Panc1 (cell line): Measurements from ENCODE around the gene RAB11FIP3. TPM values are rescaled to one million over a fixed set of nuclear protein-coding genes. Genes with fewer than 3 reads are reported as not detected.

Experiments used
- ATAC-seq: fragments of 200-7000 bp; cut with Tn5 transposase; 2 replicates; pipeline ENCODE4 v1.9.1; 2020; ENCODE audit warnings: mild to moderate bottlenecking, moderate library complexity
- BruUV-seq: library from RNA; stranded (reverse); fragments of 400-500 nt; replicated peaks from 2 replicates; lab custom pipeline; 2021; lab: Mats Ljungman, UMichigan
- CTCF ChIA-PET: fragments of 300-600 bp; sonication (Branson Sonifier 250); formaldehyde crosslinking; loops from one replicate; lab custom pipeline; 2022; ENCODE audit warnings: antibody characterized with exemption; lab: Charles Lee
- POLR2A ChIA-PET: fragments of 300-600 bp; sonication (Branson Sonifier 250); formaldehyde crosslinking; loops from one replicate; lab custom pipeline; 2022; ENCODE audit warnings: antibody characterized with exemption; lab: Charles Lee
- DNase-seq: peaks from one replicate; pipeline ENCODE4 v3.0.0-alpha.2; 2010; ENCODE audit warnings: low read depth, low spot score
- H3K27ac ChIP-seq: 2 replicates; pipeline ENCODE4 v1.5.1; 2011; ENCODE audit warnings: mild to moderate bottlenecking, low read length, inconsistent platforms
- H3K27me3 ChIP-seq: fragments of 200-500 bp; sonication (Bioruptor generic); 2 replicates; pipeline ENCODE4 v1.6.0; 2014; ENCODE audit warnings: low read length, inconsistent platforms; ENCODE audit not compliant: control insufficient read depth, insufficient read depth
- H3K36me3 ChIP-seq: fragments of 200-500 bp; sonication (Bioruptor generic); 2 replicates; pipeline ENCODE4 v1.5.1; 2014; ENCODE audit warnings: inconsistent platforms, mild to moderate bottlenecking, low read length, moderate library complexity; ENCODE audit not compliant: control insufficient read depth, insufficient read depth
- H3K4me1 ChIP-seq: 2 replicates; pipeline ENCODE4 v1.5.1; 2011; ENCODE audit warnings: inconsistent platforms, mild to moderate bottlenecking, low read length, moderate library complexity; ENCODE audit not compliant: control insufficient read depth, insufficient read depth
- H3K4me3 ChIP-seq, 2 experiments: 2 replicates each; pipeline ENCODE4 v1.5.1; 2011 to 2012; ENCODE audit warnings: low read depth in 2 of 2, low read length in 2 of 2, mild to moderate bottlenecking in 2 of 2, inconsistent platforms in 1 of 2, moderate library complexity in 1 of 2
- H3K9me3 ChIP-seq: fragments of 200-500 bp; sonication (Bioruptor generic); 2 replicates; pipeline ENCODE4 v1.5.1; 2014; ENCODE audit warnings: low read depth, mild to moderate bottlenecking, inconsistent platforms, low read length, moderate library complexity; ENCODE audit not compliant: control insufficient read depth, insufficient read depth
- CTCF ChIP-seq: fragments of 450-650 bp; IDR thresholded peaks from 2 replicates; pipeline ENCODE4 v1.5.1; 2017; ENCODE audit warnings: mild to moderate bottlenecking
- POLR2AphosphoS5 ChIP-seq: IDR thresholded peaks from 2 replicates; pipeline ENCODE4 v1.6.1; 2012; ENCODE audit warnings: mild to moderate bottlenecking, low read depth, low read length, moderate library complexity
- REST ChIP-seq, 2 experiments: IDR thresholded peaks; 2 replicates each; pipeline ENCODE4 v1.6.1; 2011 to 2012; ENCODE audit warnings: low read depth in 2 of 2, control low read depth in 1 of 2, low read length in 1 of 2, mild to moderate bottlenecking in 1 of 2, moderate library complexity in 1 of 2; ENCODE audit not compliant: insufficient read depth in 1 of 2
- SIN3A ChIP-seq: IDR thresholded peaks from 2 replicates; pipeline ENCODE4 v1.6.1; 2012; ENCODE audit warnings: low read depth, mild to moderate bottlenecking, low read length, moderate library complexity, borderline replicate concordance; ENCODE audit not compliant: insufficient read depth
- TCF7L2 ChIP-seq: IDR thresholded peaks from 2 replicates; pipeline ENCODE4 v1.6.1; 2011; ENCODE audit warnings: mild to moderate bottlenecking, low read depth, low read length, inconsistent platforms
- in situ Hi-C: cut with HindIII; loops from 2 replicates; pipeline ENCODE4 v1.10.0; 2016; ENCODE audit warnings: low sequenced_read_pairs, low pct_unique_long_range_greater_than_20kb
- intact Hi-C: fragments of 100-400 bp; cut with micrococcal nuclease; formaldehyde crosslinking; loops from one replicate; pipeline ENCODE4 v1.10.0; 2022; ENCODE audit not compliant: unreplicated experiment
- total RNA-seq: library from RNA; stranded (reverse); gene quantifications from one replicate; pipeline ENCODE4 v1.2.1, GENCODE V29; 2021; ENCODE audit not compliant: unreplicated experiment

The RAB11FIP3 gene
- total RNA-seq, 1 experiment from 2014 or later, result 57.3 TPM

- TF ChIP-seq POLR2AphosphoS5, result 0 out of 2 replicates have a peak, but pooled peaks have one; percentile 14
- TF ChIP-seq SIN3A, result no peak
- in situ Hi-C loops (no loop called here), intact Hi-C loops (no loop called here)
- no peaks in the 10 kb centered on the region for H3K27me3 ChIP-seq
- CTCF ChIA-PET, result no interaction called here
- no peak for ATAC-seq
- peaks cover 33% of the 10 kb centered on the region for H3K4me1 ChIP-seq
- H3K4me3 ChIP-seq, result no peak overlapping the region; a peak in 1 of 4 replicates
- H3K36me3 ChIP-seq, result no peaks in the 10 kb centered on the region
- H3K9me3 ChIP-seq, result no peaks in the 10 kb centered on the region
- POLR2A ChIA-PET, result no interaction called here
- no TSS peak for BruUV-seq
- peak overlapping the region; percentile 71 for H3K27ac ChIP-seq
- no peak for DNase-seq
Observed at GRCh38 chr16:379183-379960, 46.1 kb upstream of the RAB11FIP3 start.

- H3K36me3 ChIP-seq, result no peaks in the 10 kb centered on the region
- ATAC-seq (no peak), DNase-seq (no peak)
- H3K27me3 ChIP-seq, result no peaks in the 10 kb centered on the region
- BruUV-seq, result TSS peak; percentile 75
- TF ChIP-seq POLR2AphosphoS5 (no peak), SIN3A (no peak), REST (IDR thresholded peaks at IDR 0.05; ENCODE audit: insufficient read depth in 1 of 2, low read depth in 2 of 2, low read length in 1 of 2) (no peak), CTCF (no peak), TCF7L2 (no peak)
- intact Hi-C loops (no loop called here), in situ Hi-C loops (no loop called here)
- peak overlapping the region; percentile 73 to 84 for H3K4me3 ChIP-seq
- POLR2A ChIA-PET, result interaction anchor here (0.6 to 0.7 kb wide), 2 partner anchors 70 to 156 kb away, joined by 3 to 7 read pairs; no protein-coding TSS in a partner anchor
- H3K27ac ChIP-seq, result peak overlapping the region; percentile 71
- no peaks in the 10 kb centered on the region for H3K9me3 ChIP-seq
- peaks cover 33% of the 10 kb centered on the region for H3K4me1 ChIP-seq
- CTCF ChIA-PET, result no interaction called here
Observed at GRCh38 chr16:379961-380761, 45.3 kb upstream of the RAB11FIP3 start.
